ENCODE measurements around the gene CDKL1.

GRCh38 chr14:50364792-50365191 lies 31.9 kb downstream of the CDKL1 start:
- TF ChIP-seq REST (IDR thresholded peaks at IDR 0.05) = no peak
- no peak for TF ChIP-seq GATA3 (IDR thresholded peaks at IDR 0.05; ENCODE audit: borderline replicate concordance)
